IPS-18c (cell line): ENCODE measurements around the gene JAKMIP1.

Source experiments
- H3K4me3 ChIP-seq: 2 replicates; pipeline ENCODE4 v1.7.0; 2013; ENCODE audit warnings: low read depth, mild to moderate bottlenecking, low read length, moderate library complexity; ENCODE audit not compliant: insufficient read depth
- H3K9me3 ChIP-seq: one replicate; pipeline ENCODE4 v1.6.1; 2013; ENCODE audit warnings: mild to moderate bottlenecking, low read length, moderate library complexity; ENCODE audit not compliant: control insufficient read depth, insufficient read depth

Gene JAKMIP1

DNA sequence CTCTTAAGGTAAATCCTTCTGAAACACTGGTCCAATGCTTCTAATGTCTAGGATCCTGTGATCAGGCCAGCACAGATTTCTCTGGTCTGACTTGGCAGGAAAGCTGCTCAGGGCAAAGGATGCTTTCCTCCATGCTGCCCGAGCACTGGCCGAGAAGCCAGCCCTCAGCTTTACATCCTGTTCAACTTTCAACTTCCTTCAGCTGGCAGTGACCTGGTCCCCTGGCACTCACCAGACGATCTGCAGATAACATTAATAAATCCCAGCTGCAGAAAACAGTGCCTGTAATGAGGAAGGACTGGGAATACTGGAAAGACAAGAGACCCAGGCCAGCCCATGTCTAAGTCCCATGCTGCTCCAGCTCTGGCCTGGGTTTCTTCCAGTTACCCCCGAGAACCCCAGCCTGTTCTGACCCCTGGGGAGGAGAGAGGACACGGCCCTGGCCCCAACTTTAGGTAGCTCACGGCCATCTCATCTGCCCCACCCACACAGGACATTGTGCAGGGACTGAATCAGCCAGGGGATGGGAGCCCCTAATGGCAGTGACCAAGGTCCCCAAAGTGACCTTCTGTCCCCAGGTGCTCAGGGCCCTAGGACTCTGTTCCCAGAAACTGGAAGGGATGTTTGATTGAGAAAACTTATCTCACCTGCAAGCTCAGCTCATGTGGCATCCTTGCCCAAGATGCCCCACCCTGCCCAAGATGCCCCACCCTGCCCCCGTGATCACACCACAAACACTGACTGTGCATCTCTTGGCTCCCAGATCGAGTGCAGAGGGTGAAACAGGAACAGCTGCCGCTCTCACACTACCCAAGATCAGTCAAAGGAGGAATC is 28.0 kb downstream of the JAKMIP1 start:
- H3K9me3 ChIP-seq, result no peaks in the 10 kb centered on the region
- no peak overlapping the region for H3K4me3 ChIP-seq

DNA sequence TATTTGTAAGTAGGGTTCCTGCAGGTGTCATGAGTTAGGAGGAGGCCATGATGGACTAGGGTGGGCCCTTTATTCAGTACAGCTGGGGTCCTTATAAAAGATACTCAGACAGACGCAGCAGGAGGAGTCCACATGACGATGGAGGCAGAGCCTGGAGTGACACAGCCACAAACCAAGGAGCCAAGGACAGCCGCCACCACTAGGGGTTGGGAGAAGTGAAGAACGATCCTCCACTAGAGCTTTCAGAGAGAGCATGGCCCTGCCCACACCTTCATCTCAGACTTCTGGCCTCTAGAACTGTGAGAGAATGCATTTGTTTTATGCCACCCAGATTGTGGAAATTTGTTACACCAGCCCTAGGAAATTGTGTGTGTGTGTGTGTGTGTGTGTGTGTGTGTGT is 31.1 kb downstream of the JAKMIP1 start:
- Histone ChIP-seq H3K4me3 (no peak overlapping the region), H3K9me3 (no peaks in the 10 kb centered on the region)

DNA sequence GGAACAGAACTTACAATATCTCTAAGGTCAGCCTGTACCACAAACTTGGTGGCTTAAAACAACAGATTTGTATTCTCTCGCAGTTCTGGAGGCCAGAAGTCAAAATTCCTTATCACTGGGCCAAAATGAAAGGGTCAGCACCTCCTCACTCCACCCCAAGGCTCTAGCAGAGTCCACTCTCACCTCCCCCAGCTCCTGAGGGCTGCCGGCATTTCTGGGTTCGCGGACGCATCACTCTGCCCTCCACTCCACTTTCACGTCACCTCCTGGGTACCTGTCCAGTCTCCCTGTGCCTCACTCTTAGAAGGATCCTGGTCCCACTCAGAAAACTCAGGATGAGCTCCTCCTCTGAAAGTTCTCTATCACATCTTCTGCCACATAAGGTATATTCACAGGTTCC is 34.6 kb downstream of the JAKMIP1 start:
- no peak overlapping the region for H3K4me3 ChIP-seq
- H3K9me3 ChIP-seq, result peaks cover 2% of the 10 kb centered on the region

DNA sequence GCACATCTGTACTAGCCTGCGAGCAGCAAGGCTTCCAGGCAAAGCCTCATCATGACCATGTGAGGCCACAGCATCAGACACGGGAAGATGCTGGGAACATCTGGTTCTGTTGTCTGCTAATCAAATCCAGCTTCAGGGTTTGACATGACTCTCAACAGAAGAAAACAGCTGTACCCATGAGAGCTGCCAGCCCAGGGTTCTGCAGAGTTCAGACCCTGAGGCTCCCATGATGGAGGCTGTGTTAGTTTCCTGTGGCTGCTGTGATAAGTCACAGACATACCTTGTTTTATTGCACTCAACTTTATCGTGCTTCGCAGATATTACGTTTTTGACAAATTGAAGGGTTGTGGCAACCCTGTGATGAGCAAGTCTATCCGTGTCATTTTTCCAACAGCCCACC is 37.5 kb downstream of the JAKMIP1 start:
- Histone ChIP-seq H3K4me3 (no peak overlapping the region), H3K9me3 (peaks cover 2% of the 10 kb centered on the region)

DNA sequence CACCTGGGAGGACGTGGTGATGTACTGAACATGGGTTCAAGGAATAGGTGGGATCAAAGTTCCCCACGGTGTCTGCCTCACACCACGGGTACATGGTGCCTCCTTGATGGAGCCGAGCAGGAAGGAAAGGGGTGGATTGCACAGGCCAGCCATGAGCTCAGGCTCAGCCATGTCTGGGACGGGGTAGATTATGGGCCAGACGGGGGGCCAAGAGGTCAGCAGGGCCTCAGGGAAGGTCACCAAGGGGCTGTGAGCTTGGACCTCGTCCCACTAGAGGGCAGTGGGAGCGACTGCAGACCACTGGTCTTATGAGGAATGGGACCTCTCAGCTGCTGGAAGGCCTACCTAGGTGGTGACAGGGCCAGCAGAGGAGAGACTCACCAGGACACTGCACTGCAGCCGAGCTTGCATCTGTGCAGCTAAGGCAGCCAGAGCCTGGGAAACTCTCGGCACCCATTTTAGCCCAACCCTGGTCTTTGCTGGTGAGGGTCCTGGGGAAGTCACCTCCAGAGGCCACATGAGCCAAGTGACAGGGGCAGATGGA is 38.4 kb downstream of the JAKMIP1 start:
- peaks cover 2% of the 10 kb centered on the region for H3K9me3 ChIP-seq
- no peak overlapping the region for H3K4me3 ChIP-seq

DNA sequence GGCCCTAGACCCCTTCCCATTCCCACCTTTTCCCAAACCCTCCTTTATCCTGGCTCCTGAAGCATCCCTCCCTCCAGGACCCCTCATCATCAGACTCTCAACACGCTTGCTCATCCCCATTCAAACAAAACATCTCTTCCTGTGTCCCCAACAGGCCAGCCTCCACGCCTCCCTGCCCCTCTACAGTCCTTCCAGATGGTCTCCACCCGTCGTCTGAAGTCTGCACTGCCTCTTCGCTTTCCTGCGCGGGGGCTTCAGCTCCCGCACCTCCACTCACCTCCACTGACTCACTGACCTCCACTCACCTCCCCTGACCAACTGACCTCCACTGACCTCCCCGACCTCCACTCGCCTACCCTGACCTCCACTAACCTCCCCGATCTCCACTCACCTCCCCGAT is 39.8 kb downstream of the JAKMIP1 start:
- Histone ChIP-seq H3K9me3 (peaks cover 2% of the 10 kb centered on the region), H3K4me3 (no peak overlapping the region)

DNA sequence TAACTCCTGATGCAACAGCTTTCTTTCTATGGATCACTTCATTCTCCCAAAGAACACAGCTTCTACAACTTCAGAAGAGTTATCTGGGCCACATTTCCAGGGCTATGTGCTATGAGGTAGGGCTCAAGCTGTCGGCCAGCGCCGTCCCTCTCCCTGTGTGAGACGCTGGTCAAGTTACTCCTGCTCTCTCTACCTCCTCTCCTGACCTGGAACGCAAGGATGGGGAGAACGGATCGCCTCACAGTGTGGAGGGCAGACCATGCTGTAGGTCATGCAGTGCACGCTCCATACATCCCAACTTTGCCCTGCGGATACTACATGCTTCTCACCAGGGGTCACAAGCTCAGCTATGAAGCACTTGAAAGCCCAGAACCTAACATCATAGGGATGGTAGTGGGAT is 42.4 kb downstream of the JAKMIP1 start:
- no peak overlapping the region for H3K4me3 ChIP-seq
- peaks cover 2% of the 10 kb centered on the region for H3K9me3 ChIP-seq

DNA sequence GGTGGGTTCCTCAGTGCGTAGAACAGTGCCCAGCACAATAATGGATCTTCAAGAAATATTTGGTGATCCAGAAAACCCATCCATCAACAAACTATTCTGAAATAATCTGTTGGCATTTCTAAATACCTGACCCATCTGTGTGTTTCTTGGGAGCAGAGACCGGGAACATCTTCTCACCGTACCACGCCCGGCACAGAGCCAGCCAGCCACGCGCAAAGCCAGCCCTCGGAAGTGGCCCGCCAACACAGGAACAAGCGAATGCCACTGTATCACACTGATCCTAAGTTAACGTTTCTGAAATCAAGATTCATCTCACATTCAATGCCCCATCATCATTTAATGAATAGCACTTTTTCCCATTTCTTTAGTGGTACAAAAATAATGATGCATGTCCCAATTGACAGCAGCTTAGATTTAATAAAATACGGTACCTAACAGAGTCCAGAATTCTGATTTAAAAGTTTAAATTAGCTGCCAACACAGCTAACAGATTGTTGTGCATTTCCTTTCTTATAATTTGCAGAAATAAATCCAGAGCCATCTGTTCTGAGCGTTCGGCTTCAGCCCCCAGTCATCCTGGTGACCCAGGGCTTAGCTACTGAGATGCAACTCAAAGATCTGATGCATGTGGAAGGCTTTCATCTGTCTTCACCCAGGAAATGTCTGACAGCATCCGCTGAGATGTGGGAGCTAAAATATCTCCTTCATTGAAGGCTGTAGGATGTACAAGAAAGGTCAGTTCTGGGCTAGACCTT is 44.2 kb downstream of the JAKMIP1 start:
- Histone ChIP-seq H3K4me3 (no peak overlapping the region), H3K9me3 (no peaks in the 10 kb centered on the region)

DNA sequence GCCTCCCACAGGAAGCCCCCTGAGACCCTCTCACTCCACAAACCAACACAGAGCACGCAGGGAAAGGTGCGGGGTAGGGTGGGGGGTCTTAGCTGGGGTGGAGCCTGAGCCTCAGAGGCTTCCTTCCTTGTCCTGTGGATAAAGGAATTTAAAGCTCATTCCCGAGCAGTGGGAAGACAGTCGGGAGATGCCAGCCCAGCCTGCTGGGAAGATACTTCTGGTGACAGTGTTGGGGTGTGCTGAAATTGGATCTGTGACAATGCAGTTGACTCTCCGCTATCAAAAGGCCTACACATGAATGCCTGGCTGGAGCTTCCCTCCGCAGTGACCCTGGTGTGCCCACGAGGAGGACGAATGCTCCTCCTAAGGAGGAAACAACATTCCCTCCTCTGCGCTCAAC is 45.5 kb downstream of the JAKMIP1 start:
- Histone ChIP-seq H3K4me3 (no peak overlapping the region), H3K9me3 (no peaks in the 10 kb centered on the region)

DNA sequence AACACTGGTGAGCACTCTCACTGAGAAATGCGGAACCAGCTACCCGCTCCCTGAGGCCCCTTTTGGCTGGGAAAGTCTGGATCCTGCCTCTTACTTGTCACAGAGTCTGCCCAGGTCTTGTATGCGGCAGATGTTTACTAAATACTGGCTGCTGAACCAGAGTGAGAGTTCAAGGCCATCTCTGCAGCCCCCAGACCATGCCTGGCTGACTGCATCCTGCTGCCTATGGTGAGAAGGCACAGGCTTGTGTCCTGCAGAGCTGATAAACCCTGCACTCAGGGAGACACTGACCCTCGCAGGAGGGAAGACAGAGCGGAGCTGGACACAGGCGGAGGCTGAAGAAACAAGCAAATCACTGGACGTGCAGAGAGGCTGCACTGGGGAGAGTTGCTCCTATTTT is 46.5 kb downstream of the JAKMIP1 start:
- H3K4me3 ChIP-seq, result no peak overlapping the region
- H3K9me3 ChIP-seq, result no peaks in the 10 kb centered on the region

DNA sequence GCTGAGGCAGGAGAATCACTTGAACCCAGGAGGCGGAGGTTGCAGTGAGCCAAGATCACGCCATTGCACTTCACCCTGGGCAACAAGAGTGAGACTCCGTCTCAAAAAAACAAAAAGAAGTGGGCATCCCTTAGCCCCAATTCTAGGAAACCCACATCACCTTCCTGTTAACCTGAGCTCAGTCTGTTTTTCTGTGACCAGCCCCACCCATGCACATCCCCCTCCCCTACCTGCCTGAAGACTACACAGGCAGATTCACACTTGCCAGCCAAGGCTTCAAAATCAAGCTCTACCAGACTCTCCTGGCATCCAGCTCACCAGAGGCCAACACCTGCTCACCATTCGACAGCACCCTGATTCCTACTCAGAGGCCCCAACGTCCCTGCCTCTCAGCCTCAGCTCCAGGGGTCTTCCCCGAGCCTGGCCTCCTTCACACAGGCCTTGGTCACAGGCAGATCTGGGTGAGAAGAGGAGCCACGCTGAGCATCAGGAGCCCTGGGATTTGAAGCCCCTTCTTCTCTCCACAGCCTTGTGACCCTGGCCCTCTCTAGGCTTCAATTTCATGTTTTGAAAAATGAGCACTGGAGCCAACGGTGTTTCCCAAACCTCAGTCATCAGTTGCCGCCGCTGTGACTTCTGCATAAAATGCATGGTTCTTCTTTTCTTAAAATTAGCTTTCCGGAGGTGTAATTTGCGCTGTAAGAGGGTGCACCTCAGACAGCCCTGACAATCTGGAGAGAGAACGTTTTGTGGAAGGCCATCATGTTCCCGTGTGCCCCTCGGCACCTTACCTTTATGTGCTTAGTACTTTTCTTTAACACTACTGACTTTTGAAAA is 47.3 kb downstream of the JAKMIP1 start:
- Histone ChIP-seq H3K9me3 (no peaks in the 10 kb centered on the region), H3K4me3 (no peak overlapping the region)

DNA sequence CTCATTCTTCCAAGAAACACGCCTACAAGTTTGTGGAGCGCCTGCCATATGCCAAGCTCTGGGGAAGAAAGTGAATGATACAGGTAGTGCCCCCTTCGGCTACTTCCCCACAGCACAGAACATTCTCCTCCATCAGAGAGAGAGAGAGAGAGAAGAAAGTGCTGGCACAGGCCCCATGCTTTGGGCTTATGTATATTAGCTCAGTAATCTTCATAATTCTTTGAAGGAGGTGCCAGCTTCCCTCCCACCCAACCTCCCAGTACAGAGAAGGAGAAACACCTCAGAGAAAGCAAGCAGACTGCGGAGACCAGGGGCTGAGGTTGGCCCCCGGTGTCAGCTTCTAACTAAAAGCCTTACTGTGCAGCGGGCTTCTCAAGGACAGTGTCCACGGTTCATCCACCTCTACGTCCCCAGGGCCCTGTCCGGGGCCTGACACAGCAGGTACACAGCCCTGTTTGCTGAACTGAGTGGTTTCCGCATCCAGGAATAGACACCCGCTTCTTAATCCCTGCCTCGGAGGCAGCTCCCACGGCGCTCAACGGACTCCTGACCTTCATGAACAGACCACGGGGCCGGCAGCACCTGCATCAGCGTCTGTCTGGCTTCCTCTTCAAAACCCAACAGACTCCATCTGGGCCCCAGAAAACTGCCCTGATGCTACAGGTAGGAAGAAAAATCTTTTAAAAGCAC is 50.2 kb downstream of the JAKMIP1 start:
- Histone ChIP-seq H3K9me3 (no peaks in the 10 kb centered on the region), H3K4me3 (no peak overlapping the region)

DNA sequence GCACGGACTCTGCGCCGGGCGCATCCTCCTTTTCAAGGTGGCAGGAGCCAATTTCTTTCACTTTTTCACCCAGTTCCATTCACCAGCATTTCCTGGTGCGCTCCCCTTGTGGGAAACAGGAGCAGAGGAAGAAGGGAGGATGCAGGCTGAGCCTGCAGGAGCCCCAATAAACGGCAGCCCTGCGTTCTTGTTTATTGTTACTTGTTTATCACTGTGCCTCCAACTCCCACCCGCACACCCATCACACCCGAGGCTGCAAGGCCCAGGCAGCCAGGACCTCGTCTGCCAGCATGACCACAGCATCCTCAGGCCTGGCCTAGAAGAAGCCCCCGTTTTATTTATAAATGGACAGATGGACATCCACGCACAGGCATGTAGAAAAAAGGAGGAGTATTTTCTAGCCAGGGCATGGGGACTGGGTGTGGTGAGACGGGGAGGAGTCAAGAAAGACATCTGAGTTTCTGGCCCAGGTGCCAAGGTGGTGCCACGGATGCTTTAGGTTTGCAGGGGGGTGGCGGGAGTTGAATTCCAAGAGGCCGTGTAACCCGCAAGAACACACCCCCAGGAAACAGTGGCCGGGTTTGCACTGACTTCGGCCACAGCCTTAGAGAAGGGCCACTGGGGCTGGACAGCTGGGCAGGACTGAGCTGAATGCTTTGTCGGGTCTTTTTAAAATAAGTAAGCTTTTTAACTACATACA is 51.7 kb downstream of the JAKMIP1 start:
- no peaks in the 10 kb centered on the region for H3K9me3 ChIP-seq
- no peak overlapping the region for H3K4me3 ChIP-seq

DNA sequence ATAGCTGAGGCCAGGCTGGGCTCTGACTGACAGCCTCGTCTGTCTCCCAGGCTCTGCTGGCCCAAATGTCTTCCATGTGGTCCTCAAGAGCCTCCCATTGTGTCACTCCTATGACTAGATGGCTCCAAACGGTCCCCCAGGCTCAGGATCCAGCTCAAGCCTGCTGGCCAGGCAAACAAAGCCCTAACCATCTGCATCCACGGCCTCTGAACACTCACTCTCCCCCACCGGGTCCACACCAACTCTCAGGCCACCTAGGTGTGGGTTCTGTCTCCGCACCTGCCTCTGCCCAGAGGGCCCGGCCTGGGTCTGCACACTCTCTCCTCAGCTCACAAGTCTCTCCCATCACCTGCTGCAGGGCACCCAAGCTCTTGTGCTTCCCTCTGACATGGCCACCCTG is 52.9 kb downstream of the JAKMIP1 start:
- no peaks in the 10 kb centered on the region for H3K9me3 ChIP-seq
- no peak overlapping the region for H3K4me3 ChIP-seq

DNA sequence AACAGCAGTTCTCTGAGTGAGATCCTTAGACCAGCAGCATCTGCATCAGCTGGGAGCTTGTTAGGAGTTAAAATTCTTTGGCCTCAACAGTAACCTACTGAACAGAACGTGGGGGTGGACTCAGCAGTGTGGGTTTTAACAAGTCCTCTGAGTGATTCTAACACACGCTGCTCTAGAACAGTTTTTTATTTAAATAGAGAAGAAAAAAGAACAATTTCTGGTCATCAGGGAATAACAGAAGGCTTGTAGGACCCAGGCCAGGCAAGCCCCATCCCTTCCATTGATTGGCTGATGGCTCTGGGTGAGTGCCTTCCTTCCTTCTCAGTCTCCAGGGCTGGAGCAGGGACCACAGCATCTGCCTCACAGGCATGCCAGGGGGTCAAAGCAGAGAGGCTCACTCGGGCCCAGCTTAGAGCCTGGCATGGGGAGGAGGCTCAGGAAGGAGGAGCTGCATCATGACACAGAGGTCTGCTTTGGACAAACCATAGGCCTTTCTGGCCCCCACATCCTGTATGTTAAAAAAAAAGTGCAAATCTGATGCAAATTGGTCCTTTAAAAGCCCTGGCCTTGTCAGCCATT is 56.7 kb downstream of the JAKMIP1 start:
- Histone ChIP-seq H3K4me3 (no peak overlapping the region), H3K9me3 (no peaks in the 10 kb centered on the region)

DNA sequence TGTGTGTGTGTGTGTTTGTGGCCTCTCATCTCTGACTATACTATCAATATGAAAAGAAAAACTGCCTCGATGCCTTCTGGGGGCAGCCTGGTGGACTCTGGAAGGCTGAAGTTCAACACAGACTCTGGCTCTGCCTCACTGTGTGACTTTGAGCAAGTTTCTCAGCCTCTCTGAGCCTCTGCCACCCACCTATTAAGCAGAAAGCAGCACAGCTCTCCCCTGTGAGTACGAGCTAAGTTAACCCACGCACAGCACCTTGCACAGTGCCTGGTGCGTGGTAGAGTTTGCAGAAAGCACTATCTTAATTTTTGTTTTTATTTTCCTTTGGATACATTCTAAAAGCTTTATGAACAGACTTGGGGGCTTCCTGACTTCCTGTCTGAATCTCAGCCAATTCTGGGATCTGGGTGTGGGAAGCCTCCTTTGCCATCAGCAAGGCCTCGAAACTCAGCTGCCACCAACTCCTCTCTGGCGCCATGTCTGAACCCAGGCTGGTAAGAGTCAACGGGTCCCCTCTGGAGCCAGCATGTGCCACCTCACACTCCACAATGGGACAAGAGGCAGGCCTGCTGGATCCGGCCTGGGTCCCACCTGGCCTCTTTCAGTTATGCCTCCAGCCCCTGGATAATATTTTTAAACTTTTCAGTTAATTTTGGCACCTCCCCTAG is 57.3 kb downstream of the JAKMIP1 start:
- H3K9me3 ChIP-seq, result no peaks in the 10 kb centered on the region
- no peak overlapping the region for H3K4me3 ChIP-seq
